GM12801 (cell line): ENCODE results near the gene WDR59.

Experiments used
- CTCF ChIP-seq: IDR thresholded peaks from one replicate; pipeline ENCODE4 v1.5.1; 2011; ENCODE audit warnings: control low read depth; ENCODE audit not compliant: insufficient read length; ENCODE audit errors: extremely low read depth

The WDR59 gene

GRCh38 chr16:74926805-74927204 lies 58.1 kb downstream of the WDR59 start:
- no peak for TF ChIP-seq CTCF

GRCh38 chr16:74923766-74924460 lies 61.0 kb downstream of the WDR59 start:
- TF ChIP-seq CTCF: no peak

- no peak for TF ChIP-seq CTCF
Observed at GRCh38 chr16:74922150-74923138, 62.5 kb downstream of the WDR59 start.

GRCh38 chr16:74921051-74921450 lies 63.9 kb downstream of the WDR59 start:
- no peak for TF ChIP-seq CTCF

- no peak for TF ChIP-seq CTCF
Observed at GRCh38 chr16:74909665-74910064, 75.3 kb downstream of the WDR59 start.

- TF ChIP-seq CTCF: no peak
Observed at GRCh38 chr16:74903901-74904678, 80.8 kb downstream of the WDR59 start.

GRCh38 chr16:74903120-74903519 lies 81.8 kb downstream of the WDR59 start:
- no peak for TF ChIP-seq CTCF
